Activated T-helper 2 cell treated with anti-CD3 and anti-CD28 coated beads, Interferon-gamma antibody, Interleukin-2, Interleukin-4, amounts not matched to agents 10 μg/mL and 5 μg/mL and 100 μg/mL, durations not matched to agents 14 hours and 24 hours and 36 hours (primary cell): Measurements from ENCODE around the gene PPP1R18. TPM values are rescaled to one million over a fixed set of nuclear protein-coding genes. Genes with fewer than 3 reads are reported as not detected.

ENCODE experiments used
- DNase-seq: peaks from one replicate; pipeline ENCODE4 v3.0.0; 2021; ENCODE audit warnings: low spot score
- H3K27ac Mint-ChIP-seq: one replicate; pipeline ENCODE4 v1.8.0; 2021; ENCODE audit warnings: mixed read lengths
- H3K27me3 Mint-ChIP-seq: one replicate; pipeline ENCODE4 v1.8.0; 2021; ENCODE audit warnings: low read depth, mixed read lengths
- H3K36me3 Mint-ChIP-seq: one replicate; pipeline ENCODE4 v1.8.0; 2021; ENCODE audit warnings: low read depth, mixed read lengths
- H3K4me1 Mint-ChIP-seq: one replicate; pipeline ENCODE4 v1.8.0; 2021; ENCODE audit warnings: low read depth, mixed read lengths
- H3K4me3 Mint-ChIP-seq: one replicate; pipeline ENCODE4 v1.8.0; 2021; ENCODE audit warnings: low read depth, mild to moderate bottlenecking, moderate library complexity, mixed read lengths
- H3K9me3 Mint-ChIP-seq: one replicate; pipeline ENCODE4 v1.8.0; 2021; ENCODE audit warnings: mixed read lengths
- intact Hi-C: fragments of 100-400 bp; cut with micrococcal nuclease; formaldehyde crosslinking; loops from one replicate; pipeline ENCODE4 v1.15.1; 2023
- total RNA-seq: library from RNA; stranded (reverse); gene quantifications from 2 replicates; pipeline ENCODE4 v1.2.3, GENCODE V29; 2022

Gene PPP1R18
- total RNA-seq, 1 donor from 2014 or later: 137 TPM

DNA sequence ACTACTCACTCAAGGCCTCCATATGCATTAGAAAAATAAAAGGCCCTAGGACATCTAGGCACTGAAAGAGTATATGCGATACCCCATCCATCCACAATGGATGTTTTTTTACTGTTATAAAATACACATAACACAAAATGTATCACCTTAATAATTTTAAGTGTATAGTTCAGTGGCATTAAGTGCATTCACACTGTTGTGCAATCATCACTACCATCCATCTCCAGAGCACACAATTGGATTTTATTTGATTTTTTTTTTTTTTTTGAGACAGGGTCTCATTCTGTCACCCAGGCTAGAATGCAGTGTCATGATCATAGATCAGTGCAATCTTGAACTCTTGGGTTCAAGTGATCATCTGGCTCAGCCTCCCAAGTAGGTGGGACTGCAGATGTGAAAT is 27.8 kb upstream of the PPP1R18 start:
- Mint-ChIP-seq H3K9me3 (no peaks in the 10 kb centered on the region), H3K36me3 (peaks cover 71% of the 10 kb centered on the region), H3K27me3 (no peaks in the 10 kb centered on the region), H3K4me3 (no peak overlapping the region), H3K4me1 (peaks cover 52% of the 10 kb centered on the region), H3K27ac (no peak overlapping the region)
- DNase-seq: no peak
- intact Hi-C loops: no loop called here

DNA sequence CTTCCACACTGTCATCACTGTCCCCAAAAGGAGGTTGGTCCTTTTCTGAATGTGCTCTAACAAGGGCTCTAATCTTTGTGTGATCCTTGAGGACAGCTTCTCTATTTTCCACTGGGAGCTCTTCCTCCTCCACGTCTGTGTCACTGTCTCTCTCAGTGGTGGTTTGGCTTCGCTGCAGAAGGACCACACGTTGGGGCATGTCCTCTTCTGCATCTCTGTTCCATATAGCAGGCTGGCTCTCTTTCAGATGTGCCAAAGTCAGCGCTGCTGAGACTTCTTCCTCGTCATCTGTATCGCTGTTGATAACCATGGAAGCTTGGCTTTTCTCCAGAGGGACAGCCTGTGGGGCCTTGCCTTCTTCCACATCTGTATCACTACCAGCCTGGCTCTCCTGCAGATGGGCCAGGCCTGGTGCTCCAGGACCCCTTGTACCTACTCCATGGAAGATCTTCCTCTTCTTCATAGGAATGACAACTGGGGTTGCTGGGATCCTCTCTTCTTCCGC is 26.0 kb upstream of the PPP1R18 start:
- peaks cover 78% of the 10 kb centered on the region for H3K36me3 Mint-ChIP-seq
- no peaks in the 10 kb centered on the region for H3K27me3 Mint-ChIP-seq
- DNase-seq: no peak
- peak overlapping the region; percentile 7 for H3K4me3 Mint-ChIP-seq
- no peaks in the 10 kb centered on the region for H3K9me3 Mint-ChIP-seq
- H3K4me1 Mint-ChIP-seq: peaks cover 43% of the 10 kb centered on the region
- peak overlapping the region; percentile 44 for H3K27ac Mint-ChIP-seq
- intact Hi-C loops: no loop called here

DNA sequence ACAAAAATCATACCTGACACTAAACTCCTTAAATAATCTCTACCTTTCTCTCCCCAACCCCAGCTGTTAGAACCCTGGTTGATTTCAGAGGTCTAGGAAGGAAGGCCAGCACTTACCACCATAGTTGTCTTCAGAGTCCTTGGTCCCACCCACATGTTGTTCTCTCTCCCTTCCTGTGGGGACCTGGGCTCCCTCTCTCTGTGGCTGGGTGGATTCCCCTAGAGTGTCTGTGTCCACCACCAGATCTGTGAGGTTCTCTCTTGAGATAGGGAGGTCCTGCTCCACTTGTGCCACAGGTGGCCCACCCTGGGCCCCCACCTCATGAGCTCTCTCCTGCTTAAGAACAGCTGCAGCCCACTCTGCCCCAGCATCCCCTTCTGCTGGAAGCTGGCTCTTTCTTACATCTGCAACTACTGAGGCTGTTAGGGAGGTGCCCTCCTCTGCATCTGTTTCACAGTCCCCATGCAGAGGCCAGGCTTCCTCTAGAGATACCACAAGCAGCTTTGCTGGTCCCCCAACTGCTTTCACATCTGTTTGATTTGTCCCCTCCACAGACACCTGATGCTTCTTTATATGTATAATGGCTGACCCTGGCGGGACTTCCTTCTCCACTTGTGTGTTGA is 25.4 kb upstream of the PPP1R18 start:
- H3K4me1 Mint-ChIP-seq: peaks cover 43% of the 10 kb centered on the region
- H3K27me3 Mint-ChIP-seq: no peaks in the 10 kb centered on the region
- no peaks in the 10 kb centered on the region for H3K9me3 Mint-ChIP-seq
- peak overlapping the region; percentile 7 for H3K4me3 Mint-ChIP-seq
- H3K27ac Mint-ChIP-seq: peak overlapping the region; percentile 44
- intact Hi-C loops: no loop called here
- no peak for DNase-seq
- H3K36me3 Mint-ChIP-seq: peaks cover 79% of the 10 kb centered on the region

GRCh38 chr6:30709101-30709868 is 22.8 kb upstream of the PPP1R18 start:
- Mint-ChIP-seq H3K27ac (no peak overlapping the region), H3K27me3 (no peaks in the 10 kb centered on the region), H3K36me3 (peaks cover 77% of the 10 kb centered on the region), H3K4me3 (no peak overlapping the region), H3K9me3 (no peaks in the 10 kb centered on the region), H3K4me1 (peaks cover 26% of the 10 kb centered on the region)
- no peak for DNase-seq
- intact Hi-C loops: no loop called here

GRCh38 chr6:30707281-30707850 is 20.9 kb upstream of the PPP1R18 start:
- H3K36me3 Mint-ChIP-seq: peaks cover 77% of the 10 kb centered on the region
- H3K27ac Mint-ChIP-seq: peak overlapping the region; percentile 36
- no peak overlapping the region for H3K4me3 Mint-ChIP-seq
- intact Hi-C loops: no loop called here
- DNase-seq: no peak
- no peaks in the 10 kb centered on the region for H3K27me3 Mint-ChIP-seq
- no peaks in the 10 kb centered on the region for H3K9me3 Mint-ChIP-seq
- H3K4me1 Mint-ChIP-seq: peaks cover 16% of the 10 kb centered on the region

DNA sequence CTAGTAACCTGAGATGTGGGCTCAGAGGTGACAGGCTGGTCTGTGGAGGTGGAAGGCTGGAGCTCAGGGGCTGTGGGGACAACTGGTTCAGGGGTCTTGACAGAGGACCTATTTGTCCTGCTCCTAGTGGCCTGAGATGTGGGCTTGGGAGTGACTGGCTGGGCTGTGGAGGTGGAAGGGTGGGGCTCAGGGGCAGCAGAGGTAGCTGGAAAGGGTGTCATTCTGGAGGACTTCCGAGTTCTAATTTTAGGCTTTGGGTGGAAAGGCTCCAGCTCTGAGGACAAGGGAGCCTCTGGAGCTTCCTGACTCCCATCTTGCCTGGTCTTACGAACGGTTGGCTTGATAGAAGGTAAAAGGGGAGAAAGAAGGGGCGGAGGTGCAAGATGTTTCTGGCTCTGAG is 19.2 kb upstream of the PPP1R18 start:
- Mint-ChIP-seq H3K4me3 (no peak overlapping the region), H3K27me3 (no peaks in the 10 kb centered on the region), H3K4me1 (peaks cover 2% of the 10 kb centered on the region), H3K27ac (no peak overlapping the region), H3K9me3 (no peaks in the 10 kb centered on the region), H3K36me3 (peaks cover 68% of the 10 kb centered on the region)
- intact Hi-C loops: no loop called here
- no peak for DNase-seq

DNA sequence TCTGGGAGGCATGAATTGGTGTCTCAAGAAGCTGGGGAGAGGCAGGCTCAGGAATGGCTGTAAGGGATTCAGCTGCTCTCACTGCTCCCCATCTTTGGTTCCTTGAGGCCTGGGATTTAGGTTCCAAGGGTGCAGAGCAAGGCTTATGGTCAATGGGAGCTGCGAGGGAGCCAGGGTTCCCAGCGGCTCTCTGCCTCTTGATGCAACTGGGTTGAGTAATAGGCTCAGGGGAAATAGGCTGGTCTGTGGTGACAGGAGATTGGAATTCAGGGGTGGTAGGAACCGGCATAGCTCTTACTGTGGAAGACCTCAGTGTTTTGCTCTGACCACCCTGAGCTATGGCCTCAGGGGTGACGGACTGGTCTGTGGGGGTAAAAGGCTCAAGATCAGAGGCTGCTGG is 17.4 kb upstream of the PPP1R18 start:
- H3K27me3 Mint-ChIP-seq: no peaks in the 10 kb centered on the region
- peaks cover 69% of the 10 kb centered on the region for H3K36me3 Mint-ChIP-seq
- DNase-seq: no peak
- no peak overlapping the region for H3K4me3 Mint-ChIP-seq
- peaks cover 2% of the 10 kb centered on the region for H3K4me1 Mint-ChIP-seq
- H3K27ac Mint-ChIP-seq: no peak overlapping the region
- H3K9me3 Mint-ChIP-seq: no peaks in the 10 kb centered on the region
- intact Hi-C loops: no loop called here

GRCh38 chr6:30703011-30703410 is 16.6 kb upstream of the PPP1R18 start:
- intact Hi-C loops: no loop called here
- no peaks in the 10 kb centered on the region for H3K9me3 Mint-ChIP-seq
- H3K36me3 Mint-ChIP-seq: peaks cover 66% of the 10 kb centered on the region
- H3K27ac Mint-ChIP-seq: no peak overlapping the region
- DNase-seq: no peak
- H3K27me3 Mint-ChIP-seq: no peaks in the 10 kb centered on the region
- no peak overlapping the region for H3K4me3 Mint-ChIP-seq
- peaks cover 2% of the 10 kb centered on the region for H3K4me1 Mint-ChIP-seq

DNA sequence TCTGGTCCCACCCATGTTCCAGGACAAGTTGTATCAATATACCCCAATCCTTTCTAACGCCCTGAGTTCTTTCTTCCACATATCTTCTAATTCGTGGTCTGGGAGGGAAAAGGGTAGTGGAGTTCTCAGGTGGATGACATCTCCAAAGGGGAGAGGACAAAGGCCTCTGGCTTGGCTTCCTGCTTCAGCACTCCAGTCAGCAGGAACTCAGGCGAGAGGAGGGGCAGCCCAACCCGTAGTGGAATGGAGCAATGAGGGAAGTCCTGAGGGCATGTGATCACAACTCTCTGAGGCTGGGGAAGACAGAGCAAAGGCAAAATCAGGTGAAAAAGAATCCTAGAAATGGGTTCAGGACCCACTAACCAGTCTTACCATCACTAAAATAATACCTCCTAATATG is 13.9 kb upstream of the PPP1R18 start:
- H3K27ac Mint-ChIP-seq: no peak overlapping the region
- no peak overlapping the region for H3K4me3 Mint-ChIP-seq
- H3K4me1 Mint-ChIP-seq: peaks cover 1% of the 10 kb centered on the region
- no peak for DNase-seq
- no peaks in the 10 kb centered on the region for H3K27me3 Mint-ChIP-seq
- H3K36me3 Mint-ChIP-seq: peaks cover 48% of the 10 kb centered on the region
- intact Hi-C loops: no loop called here
- no peaks in the 10 kb centered on the region for H3K9me3 Mint-ChIP-seq

GRCh38 chr6:30696432-30696831 is 10.0 kb upstream of the PPP1R18 start:
- no peak for DNase-seq
- Mint-ChIP-seq H3K9me3 (no peaks in the 10 kb centered on the region), H3K4me1 (peaks cover 1% of the 10 kb centered on the region), H3K27ac (no peak overlapping the region), H3K36me3 (peaks cover 13% of the 10 kb centered on the region), H3K4me3 (no peak overlapping the region), H3K27me3 (no peaks in the 10 kb centered on the region)
- intact Hi-C loops: no loop called here

DNA sequence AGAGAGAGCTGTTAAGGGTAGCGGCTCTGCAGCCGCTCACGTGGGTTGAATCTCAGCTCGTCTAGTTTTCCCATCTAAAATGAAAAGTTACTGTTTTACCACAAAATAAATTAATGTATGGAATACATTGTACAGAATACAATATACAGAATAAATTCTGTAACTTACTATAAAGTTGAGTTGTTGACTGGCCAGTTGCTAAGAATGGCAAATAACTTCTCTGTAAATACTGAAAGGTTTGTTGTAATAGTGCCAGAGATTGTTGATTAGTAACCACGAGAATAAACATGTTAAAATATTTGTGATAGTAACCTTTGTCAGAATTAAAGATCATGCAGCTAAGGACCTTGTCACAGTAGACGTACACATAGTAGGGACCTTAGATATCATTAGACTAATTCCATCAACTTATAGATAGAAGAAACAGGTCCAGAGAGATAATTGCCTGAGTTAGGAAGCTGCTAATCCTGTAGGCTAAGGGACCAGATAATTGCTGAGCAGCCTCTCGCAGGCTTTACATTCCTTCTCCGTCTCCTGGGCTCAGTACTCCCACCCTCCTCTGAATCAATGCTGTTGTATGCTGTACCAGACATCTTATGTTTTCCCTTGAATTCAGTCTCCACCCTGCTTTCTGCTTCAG is 4.9 kb upstream of the PPP1R18 start:
- Mint-ChIP-seq H3K9me3 (no peaks in the 10 kb centered on the region), H3K4me1 (peaks cover 31% of the 10 kb centered on the region), H3K4me3 (peak overlapping the region; percentile 97), H3K27me3 (no peaks in the 10 kb centered on the region), H3K27ac (peak overlapping the region; percentile 24), H3K36me3 (peaks cover 6% of the 10 kb centered on the region)
- intact Hi-C loops: no loop called here
- no peak for DNase-seq

GRCh38 chr6:30690403-30691207 is 4.2 kb upstream of the PPP1R18 start, which contains the start of gene NRM:
Gene NRM (minus strand): TSS chr6:30690984. CDS start chr6:30690974, 10 bp downstream.
- H3K9me3 Mint-ChIP-seq: no peaks in the 10 kb centered on the region
- peak; percentile 56 for DNase-seq
- intact Hi-C loops: no loop called here
- peaks cover 13% of the 10 kb centered on the region for H3K36me3 Mint-ChIP-seq
- H3K4me1 Mint-ChIP-seq: peaks cover 31% of the 10 kb centered on the region
- H3K4me3 Mint-ChIP-seq: peak within 1 kb of the TSS; percentile 97
- no peaks in the 10 kb centered on the region for H3K27me3 Mint-ChIP-seq
- H3K27ac Mint-ChIP-seq: peak within 1 kb of the TSS; percentile 82
